ENCODE data around the gene XRN2. TPM values are rescaled to one million over a fixed set of nuclear protein-coding genes. Genes with fewer than 3 reads are reported as not detected.

Gene XRN2
- total RNA-seq, 4 donors from 2014 or later: 25.2 to 61.2 (median 47.1) TPM

DNA sequence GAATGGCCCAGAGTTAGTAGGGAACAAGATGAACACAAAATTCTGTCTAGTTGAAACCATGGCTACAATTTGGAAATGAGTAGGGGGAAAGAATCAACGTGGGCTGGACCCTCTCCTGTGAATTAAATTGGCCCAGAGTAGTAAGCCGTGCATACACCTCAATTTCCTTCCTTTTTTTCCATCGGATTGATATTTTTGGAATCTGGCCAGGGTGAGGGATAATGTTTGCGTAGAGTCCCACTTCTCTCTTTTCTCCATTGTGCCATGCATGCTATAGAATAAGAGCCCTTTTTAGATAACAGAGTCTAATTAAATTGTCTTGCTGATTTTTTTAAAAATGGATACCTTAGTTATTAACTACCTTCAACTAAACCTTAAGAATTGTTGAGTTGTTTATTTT, 35.2 kb downstream of the XRN2 start:
- H3K27me3 ChIP-seq: no peaks in the 10 kb centered on the region
- DNase-seq: no peak
- no peaks in the 10 kb centered on the region for H3K9me3 ChIP-seq
- WGBS, 2 donors: 52 to 73% methylated on average over 4 of the region's 4 CpGs
- H3K4me1 ChIP-seq: no peaks in the 10 kb centered on the region
- intact Hi-C loops (cut with DNase I): no loop called here
- H3K27ac ChIP-seq: no peak overlapping the region
- H3K36me3 ChIP-seq: peaks cover 3 to 87% (median 20%) of the 10 kb centered on the region in 3 donors
- no peak overlapping the region for H3K4me3 ChIP-seq
- TF ChIP-seq, protein P1, sequence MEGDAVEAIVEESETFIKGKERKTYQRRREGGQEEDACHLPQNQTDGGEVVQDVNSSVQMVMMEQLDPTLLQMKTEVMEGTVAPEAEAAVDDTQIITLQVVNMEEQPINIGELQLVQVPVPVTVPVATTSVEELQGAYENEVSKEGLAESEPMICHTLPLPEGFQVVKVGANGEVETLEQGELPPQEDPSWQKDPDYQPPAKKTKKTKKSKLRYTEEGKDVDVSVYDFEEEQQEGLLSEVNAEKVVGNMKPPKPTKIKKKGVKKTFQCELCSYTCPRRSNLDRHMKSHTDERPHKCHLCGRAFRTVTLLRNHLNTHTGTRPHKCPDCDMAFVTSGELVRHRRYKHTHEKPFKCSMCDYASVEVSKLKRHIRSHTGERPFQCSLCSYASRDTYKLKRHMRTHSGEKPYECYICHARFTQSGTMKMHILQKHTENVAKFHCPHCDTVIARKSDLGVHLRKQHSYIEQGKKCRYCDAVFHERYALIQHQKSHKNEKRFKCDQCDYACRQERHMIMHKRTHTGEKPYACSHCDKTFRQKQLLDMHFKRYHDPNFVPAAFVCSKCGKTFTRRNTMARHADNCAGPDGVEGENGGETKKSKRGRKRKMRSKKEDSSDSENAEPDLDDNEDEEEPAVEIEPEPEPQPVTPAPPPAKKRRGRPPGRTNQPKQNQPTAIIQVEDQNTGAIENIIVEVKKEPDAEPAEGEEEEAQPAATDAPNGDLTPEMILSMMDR (IDR thresholded peaks at IDR 0.05): no peak
- TF ChIP-seq POLR2A (IDR thresholded peaks at IDR 0.05): no peak

DNA sequence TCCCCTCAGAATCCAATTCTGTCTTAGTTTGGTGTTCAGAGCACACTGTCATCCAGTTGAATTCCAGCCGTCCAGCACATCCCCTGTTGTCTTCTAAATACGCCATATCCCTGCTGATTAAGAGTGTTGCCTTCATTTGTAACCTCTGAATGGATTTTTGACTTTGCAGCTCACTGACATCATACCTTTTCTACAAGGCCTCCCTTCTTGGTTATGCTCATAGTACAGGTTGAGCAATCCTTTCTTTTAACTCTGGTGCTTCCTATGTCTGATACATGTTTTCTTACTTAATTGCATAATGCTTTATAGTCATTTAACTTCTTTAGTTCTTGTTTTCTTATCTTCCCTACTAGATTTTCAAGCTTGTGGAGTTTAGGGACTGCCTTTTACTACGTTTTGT, 36.4 kb downstream of the XRN2 start:
- Histone ChIP-seq H3K36me3 (peaks cover 0 to 84% (median 18%) of the 10 kb centered on the region in 3 donors), H3K27ac (no peak overlapping the region), H3K4me1 (no peaks in the 10 kb centered on the region), H3K27me3 (no peaks in the 10 kb centered on the region), H3K4me3 (no peak overlapping the region), H3K9me3 (no peaks in the 10 kb centered on the region)
- TF ChIP-seq POLR2A (IDR thresholded peaks at IDR 0.05): no peak
- TF ChIP-seq, protein P1 (IDR thresholded peaks at IDR 0.05): no peak
- WGBS, 2 donors: 80 to 84% methylated on average over 3 of the region's 3 CpGs
- intact Hi-C loops (cut with DNase I): no loop called here
- no peak for DNase-seq

DNA sequence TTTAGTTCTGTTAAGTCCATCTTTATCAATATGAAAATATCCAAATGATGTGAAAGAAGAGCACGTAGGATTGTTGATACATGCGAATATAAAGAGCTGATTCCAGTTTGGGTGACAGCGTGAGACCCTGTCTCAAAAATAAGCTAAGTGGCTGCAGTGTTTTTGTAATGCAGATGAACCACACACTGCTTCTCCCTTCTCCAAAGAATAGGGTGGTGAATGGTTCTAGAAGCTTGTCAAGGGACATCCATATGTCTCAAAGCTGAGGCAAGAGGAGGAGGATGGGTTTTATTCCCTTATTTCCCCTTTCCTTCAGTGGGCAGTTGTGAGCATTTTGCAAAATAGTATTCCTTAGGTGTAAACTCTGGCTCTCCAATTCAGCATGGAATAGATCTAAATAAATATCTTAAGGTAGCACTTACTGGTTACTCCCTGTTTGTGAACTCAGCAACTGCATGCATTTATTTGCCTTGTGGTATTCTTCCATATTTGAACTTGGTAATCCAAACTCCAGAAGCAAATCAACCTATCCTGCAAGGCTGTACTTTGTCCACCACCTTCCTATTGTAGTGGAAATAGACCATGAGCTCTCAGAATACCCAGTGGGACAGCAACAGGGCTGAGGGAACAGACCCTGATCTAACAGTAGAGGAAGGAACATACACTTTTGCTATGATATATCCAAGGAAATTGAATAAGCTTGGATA, 38.0 kb downstream of the XRN2 start:
- WGBS, 2 donors: 98 to 100% methylated on average over 3 of the region's 3 CpGs
- H3K4me3 ChIP-seq: no peak overlapping the region
- no peak for TF ChIP-seq POLR2A (IDR thresholded peaks at IDR 0.05)
- TF ChIP-seq, protein P1 (IDR thresholded peaks at IDR 0.05): no peak
- peaks cover 0 to 83% (median 11%) of the 10 kb centered on the region in 3 donors for H3K36me3 ChIP-seq
- no peaks in the 10 kb centered on the region for H3K9me3 ChIP-seq
- DNase-seq: no peak
- no peaks in the 10 kb centered on the region for H3K27me3 ChIP-seq
- no peak overlapping the region for H3K27ac ChIP-seq
- intact Hi-C loops (cut with DNase I): no loop called here
- no peaks in the 10 kb centered on the region for H3K4me1 ChIP-seq

DNA sequence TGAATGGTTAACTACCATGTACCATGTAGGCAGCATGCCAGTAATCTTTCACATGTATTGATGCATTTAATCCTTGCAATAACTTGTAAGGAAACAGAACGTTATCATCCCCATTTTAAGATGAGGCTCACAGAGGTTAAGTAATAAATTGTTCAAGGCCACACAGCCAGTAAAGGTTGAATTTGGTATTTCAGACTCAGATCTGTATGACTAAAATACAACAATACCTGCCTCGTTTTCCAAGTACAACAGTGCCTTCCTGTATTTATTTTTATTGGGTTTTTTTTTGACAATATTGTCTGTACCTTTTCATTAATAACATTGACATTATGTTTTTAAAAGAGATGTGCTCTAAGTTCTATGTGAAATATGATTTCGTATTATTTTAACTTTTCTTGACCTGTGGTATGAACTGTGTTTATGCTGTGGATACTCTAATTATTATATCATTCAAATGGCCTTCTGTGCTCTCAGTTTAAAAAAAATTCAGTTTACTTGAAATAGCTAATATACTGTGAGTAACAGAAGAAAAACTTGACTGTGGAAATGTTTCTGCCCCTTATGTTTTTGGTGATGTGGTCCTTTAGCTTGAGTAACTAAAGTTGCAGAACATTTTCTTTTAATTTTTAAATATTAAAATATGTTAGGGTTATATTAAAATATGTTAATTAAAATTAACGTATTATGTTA, 39.7 kb downstream of the XRN2 start:
- no peaks in the 10 kb centered on the region for H3K9me3 ChIP-seq
- H3K27me3 ChIP-seq: no peaks in the 10 kb centered on the region
- no peak overlapping the region for H3K27ac ChIP-seq
- H3K4me1 ChIP-seq: no peaks in the 10 kb centered on the region
- DNase-seq: no peak
- intact Hi-C loops (cut with DNase I): no loop called here
- TF ChIP-seq POLR2A (IDR thresholded peaks at IDR 0.05): no peak
- TF ChIP-seq, protein P1 (IDR thresholded peaks at IDR 0.05): no peak
- H3K4me3 ChIP-seq: no peak overlapping the region
- peaks cover 0 to 83% (median 2%) of the 10 kb centered on the region in 3 donors for H3K36me3 ChIP-seq
- WGBS, 2 donors: 64 to 65% methylated on average over 4 of the region's 4 CpGs

DNA sequence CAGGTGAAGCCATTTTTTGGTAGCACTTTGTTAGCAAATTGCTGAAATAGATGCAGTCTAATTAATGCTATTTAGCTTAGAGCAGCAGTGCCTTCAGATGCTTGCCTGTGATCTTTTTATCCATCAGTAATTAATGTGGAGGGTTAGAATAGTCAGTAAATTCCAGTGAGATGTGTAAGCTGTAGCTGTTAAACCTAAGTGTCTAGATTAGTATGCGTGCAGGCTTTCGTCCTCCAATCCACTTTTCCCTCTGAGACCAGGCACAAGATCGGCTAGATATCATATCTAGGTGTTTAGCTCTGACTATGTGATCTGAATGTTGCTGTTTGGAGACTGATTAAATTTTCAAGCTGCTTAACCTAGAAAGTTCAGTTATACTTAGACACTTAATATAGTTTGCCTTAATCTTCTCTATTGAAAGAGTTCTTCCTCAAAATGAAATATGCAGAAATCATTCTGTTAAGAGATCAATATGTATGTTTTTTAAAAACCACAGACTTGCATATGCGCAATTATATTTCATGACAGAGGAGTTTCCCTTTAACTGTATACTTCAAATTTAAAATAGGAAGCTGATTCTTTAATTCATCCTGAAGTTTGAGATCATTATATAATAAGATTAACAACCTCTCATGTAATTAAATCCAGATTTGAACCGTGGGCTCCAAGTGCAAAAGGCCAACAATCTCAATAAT, 41.2 kb downstream of the XRN2 start:
- H3K4me3 ChIP-seq: no peak overlapping the region
- DNase-seq: no peak
- no peaks in the 10 kb centered on the region for H3K4me1 ChIP-seq
- 91 to 93% methylated on average over 5 of the region's 5 CpGs for WGBS, 2 donors
- no peaks in the 10 kb centered on the region for H3K27me3 ChIP-seq
- intact Hi-C loops (cut with DNase I): no loop called here
- H3K36me3 ChIP-seq: peaks cover 0 to 83% (median 0%) of the 10 kb centered on the region in 3 donors
- no peaks in the 10 kb centered on the region for H3K9me3 ChIP-seq
- no peak for TF ChIP-seq POLR2A (IDR thresholded peaks at IDR 0.05)
- TF ChIP-seq, protein P1 (IDR thresholded peaks at IDR 0.05): no peak
- H3K27ac ChIP-seq: no peak overlapping the region

Measured in esophagus squamous epithelium (tissue), 5 donors.